ENCODE measurements around the gene STK32C.

The STK32C gene

GRCh38 chr10:132212816-132213215 lies 94.9 kb downstream of the STK32C start:
- no peak for DNase-seq (ENCODE audit: low read depth, low spot score)

- DNase-seq (ENCODE audit: low read depth, low spot score) = no peak
Observed at GRCh38 chr10:132211246-132211645, 96.5 kb downstream of the STK32C start.

- DNase-seq (ENCODE audit: low read depth, low spot score) = no peak
Observed at GRCh38 chr10:132210766-132211165, 97.0 kb downstream of the STK32C start.

GRCh38 chr10:132209978-132210530 lies 97.7 kb downstream of the STK32C start:
- DNase-seq (ENCODE audit: low read depth, low spot score) = no peak

GRCh38 chr10:132209130-132209529 lies 98.6 kb downstream of the STK32C start:
- no peak for DNase-seq (ENCODE audit: low read depth, low spot score)

DNA sequence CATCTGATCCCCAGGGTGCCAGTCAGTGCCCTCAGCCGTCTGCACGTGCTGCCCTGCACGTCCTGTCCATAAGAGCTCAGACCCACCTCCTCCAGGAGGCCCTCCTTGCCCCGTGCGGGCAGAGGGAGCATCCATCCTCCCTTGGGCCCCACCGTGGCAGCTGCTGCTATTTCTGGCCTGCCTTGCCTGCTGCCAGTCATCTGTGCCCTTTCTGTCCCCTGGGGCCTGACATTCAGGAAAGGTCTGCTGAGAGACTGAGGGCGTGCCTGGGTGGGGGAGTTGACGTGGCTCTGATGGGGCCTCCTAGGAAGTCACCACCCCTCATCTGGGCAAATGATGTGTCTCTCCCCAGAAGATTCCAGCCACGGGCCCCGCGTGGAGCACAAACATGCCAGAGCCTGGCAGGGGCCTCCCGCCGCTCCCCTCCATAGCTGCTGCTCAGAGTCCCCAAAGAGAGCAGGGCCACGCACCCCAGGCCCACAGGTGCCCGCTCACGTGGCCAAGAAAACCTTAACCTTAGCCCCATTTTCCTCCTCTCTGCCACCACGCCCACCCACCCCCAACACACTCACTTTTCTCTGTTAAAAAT lies 99.2 kb downstream of the STK32C start:
- DNase-seq (ENCODE audit: low read depth, low spot score) = no peak

GRCh38 chr10:132207536-132208461 lies 100.0 kb downstream of the STK32C start:
- no peak for DNase-seq (ENCODE audit: low read depth, low spot score)

GRCh38 chr10:132206806-132207535 lies 100.8 kb downstream of the STK32C start:
- DNase-seq (ENCODE audit: low read depth, low spot score) = no peak

- DNase-seq (ENCODE audit: low read depth, low spot score) = no peak
Observed at GRCh38 chr10:132206377-132206745, 101.4 kb downstream of the STK32C start.

- no peak for DNase-seq (ENCODE audit: low read depth, low spot score)
Observed at GRCh38 chr10:132205650-132206376, 101.9 kb downstream of the STK32C start.

DNA sequence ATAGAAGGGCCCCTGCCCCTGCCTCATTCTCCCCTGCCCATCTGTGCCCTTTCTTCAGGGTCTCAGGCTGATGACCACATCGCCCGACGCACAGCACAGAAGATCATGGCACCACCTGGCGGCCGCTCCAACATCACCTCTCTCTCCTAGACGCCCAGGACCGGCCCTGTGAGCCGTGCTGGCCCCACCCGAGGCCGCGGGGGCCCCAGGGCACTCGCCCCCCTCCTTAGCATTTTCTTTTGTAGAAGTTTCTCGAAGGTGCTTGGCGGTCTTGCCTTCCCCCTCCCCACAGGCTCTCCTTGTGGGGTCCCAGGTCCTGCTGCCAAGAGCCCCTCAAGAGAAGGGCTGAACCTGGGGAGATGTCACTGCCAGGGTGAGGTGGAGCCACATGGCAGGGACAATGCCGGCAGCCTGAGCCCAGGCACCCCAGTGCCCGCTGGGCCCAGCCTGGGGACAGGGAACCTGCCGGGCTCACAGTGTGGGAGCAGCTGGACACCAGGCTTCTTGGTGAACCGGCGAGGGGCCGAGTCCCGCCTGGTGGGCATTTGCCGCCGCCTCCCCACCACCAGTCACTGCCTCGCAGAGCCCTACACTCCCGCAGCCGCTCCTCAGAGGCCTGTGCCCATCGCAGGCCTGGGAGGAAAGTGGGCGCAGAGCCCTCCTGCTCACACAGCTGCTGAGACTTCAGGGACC lies 102.8 kb downstream of the STK32C start:
- DNase-seq (ENCODE audit: low read depth, low spot score) = no peak

- no peak for DNase-seq (ENCODE audit: low read depth, low spot score)
Observed at GRCh38 chr10:132204078-132204780, 103.5 kb downstream of the STK32C start.

- DNase-seq (ENCODE audit: low read depth, low spot score) = no peak
Observed at GRCh38 chr10:132203256-132204077, 104.3 kb downstream of the STK32C start.

- DNase-seq (ENCODE audit: low read depth, low spot score) = no peak
Observed at GRCh38 chr10:132202070-132202970, 105.4 kb downstream of the STK32C start.

- no peak for DNase-seq (ENCODE audit: low read depth, low spot score)
Observed at GRCh38 chr10:132201111-132201969, 106.4 kb downstream of the STK32C start.

DNA sequence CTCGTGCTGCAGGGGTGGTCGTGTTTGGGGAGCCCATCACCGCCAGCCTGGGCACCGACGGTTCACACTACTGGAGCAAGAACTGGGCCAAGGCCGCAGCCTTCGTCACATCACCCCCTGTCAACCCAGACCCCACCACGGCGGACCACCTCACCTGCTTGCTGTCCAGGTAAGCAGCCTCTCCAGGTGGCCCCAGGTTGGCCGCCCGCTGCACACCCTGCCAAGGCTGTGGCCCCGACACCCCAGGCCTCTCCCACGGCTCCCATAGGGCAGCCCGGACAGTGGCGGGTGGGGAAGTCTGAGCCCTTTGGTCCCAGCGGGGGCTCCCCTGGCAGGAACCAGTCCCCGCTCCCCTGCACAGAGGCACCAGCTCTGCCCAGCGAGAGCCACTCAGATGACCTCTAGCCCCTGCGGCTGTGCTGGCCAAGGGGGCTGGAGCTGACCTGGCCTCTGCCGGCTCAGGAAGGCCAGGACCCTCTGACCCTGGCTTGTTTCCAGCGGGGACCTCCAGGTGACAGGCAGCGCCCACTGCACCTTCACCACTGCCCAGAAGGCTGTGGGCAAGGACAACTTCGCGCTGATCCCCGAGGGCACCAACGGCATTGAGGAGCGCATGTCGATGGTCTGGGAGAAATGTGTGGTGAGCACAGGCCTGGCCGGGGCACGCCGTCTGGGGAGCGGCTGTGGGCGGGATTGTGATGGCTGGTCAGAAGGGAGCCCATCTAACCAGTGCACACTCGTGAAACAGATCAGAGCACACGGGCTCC lies 107.2 kb downstream of the STK32C start:
- DNase-seq (ENCODE audit: low read depth, low spot score) = no peak
